ENCODE results near the gene DNAJB7. TPM values are rescaled to one million over a fixed set of nuclear protein-coding genes. Genes with fewer than 3 reads are reported as not detected.

Gene DNAJB7
- total RNA-seq, 1 experiment from 2014 or later = not detected

DNA sequence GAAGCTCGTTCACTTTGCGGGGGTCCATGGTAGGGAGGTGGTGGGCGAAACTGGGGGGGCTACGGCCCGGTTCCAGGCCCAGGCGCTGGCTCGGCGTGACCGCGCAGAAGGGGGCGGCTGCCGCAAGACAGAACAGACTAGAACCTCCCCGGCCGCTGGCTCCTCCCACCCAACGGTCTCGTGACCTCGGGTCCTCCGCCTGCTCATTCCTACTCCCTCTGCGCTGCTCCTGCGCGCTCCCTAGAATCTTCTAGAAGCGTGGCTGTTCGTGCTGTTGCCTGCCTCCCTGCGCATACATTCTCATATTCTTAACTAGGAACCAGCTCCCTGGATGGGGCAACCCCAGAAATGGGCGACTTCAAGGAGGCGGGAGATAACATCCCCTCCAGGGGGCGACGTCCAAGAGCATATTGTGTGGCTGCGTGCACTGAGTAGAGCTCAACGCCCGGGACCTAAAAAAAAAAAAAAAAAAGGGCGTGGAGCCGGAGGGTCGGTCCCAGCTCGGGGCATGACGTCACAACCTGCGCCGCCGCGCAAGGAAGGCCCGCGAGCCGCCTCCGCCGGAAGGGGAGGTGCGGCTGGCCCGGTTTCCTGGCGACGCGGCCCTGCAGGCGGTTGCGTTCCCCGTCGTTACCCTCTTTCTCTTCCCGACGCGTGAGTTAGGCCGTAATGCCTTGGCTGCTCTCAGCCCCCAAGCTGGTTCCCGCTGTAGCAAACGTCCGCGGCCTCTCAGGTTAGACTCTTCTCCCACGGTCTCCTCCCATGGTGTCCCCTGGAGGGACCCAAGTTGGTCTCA is 5.2 kb downstream of the DNAJB7 start, which contains the start of the genes ST13 and XPNPEP3:
ST13 (minus strand) TSS at position 127 of the 796 bp plus-strand sequence; CDS start at position 28, 99 bp downstream.
XPNPEP3 (plus strand) TSS at position 636 of the 796 bp plus-strand sequence; CDS start at position 670, 34 bp downstream.
- peak within 1 kb of the TSS; percentile 24 for H2BK12ac ChIP-seq (ENCODE audit: insufficient read length, low read depth, low read length)
- no peaks in the 10 kb centered on the region for H4K20me1 ChIP-seq (ENCODE audit: control insufficient read depth, insufficient read depth, insufficient read length)
- H4K5ac ChIP-seq (ENCODE audit: insufficient read length, low read depth, low read length) = peak within 1 kb of the TSS; percentile 96
- H2BK5ac ChIP-seq (ENCODE audit: insufficient read length, low read length) = peak within 1 kb of the TSS; percentile 99
- peak; percentile 97 for DNase-seq
- H3K4me2 ChIP-seq (ENCODE audit: insufficient read depth, insufficient read length, low read length) = peak within 1 kb of the TSS; percentile 84
- peak within 1 kb of the TSS; percentile 100 for H3K27ac Mint-ChIP-seq
- H3K23ac ChIP-seq (ENCODE audit: insufficient read length, low read depth, low read length) = no peak within 1 kb of the TSS
- WGBS (ENCODE audit: extremely low coverage, insufficient read length, low lambda C conversion rate) = no CpG with 5 or more reads among the region's 63 CpGs
- H2BK20ac ChIP-seq (ENCODE audit: low read depth, low read length, poor library complexity, severe bottlenecking) = no peak within 1 kb of the TSS
- peaks cover 2% of the 10 kb centered on the region; the same call in 1 of the 2 replicates for H3K4me1 ChIP-seq (ENCODE audit: insufficient read depth, low read length)
- H3K27me3 ChIP-seq (ENCODE audit: insufficient read depth, low read length) = no peaks in the 10 kb centered on the region
- H3K18ac ChIP-seq (ENCODE audit: insufficient read length, low read depth, low read length) = peak within 1 kb of the TSS; percentile 100
- H3T11ph ChIP-seq (ENCODE audit: low read length) = peak within 1 kb of the TSS; percentile 85
- H3K36me3 Mint-ChIP-seq (ENCODE audit: insufficient read depth in 1 of 3, low read depth in 3 of 3) = peaks cover 5 to 22% (median 21%) of the 10 kb centered on the region in 3 experiments
- H2BK15ac ChIP-seq (ENCODE audit: low read depth, low read length) = no peak within 1 kb of the TSS
- H3K4me3 Mint-ChIP-seq = peak within 1 kb of the TSS; percentile 99
- peak within 1 kb of the TSS; percentile 83 for H4K91ac ChIP-seq (ENCODE audit: insufficient read length, low read depth, low read length)
- peak within 1 kb of the TSS; percentile 94 for H3K56ac ChIP-seq (ENCODE audit: insufficient read length, low read depth, low read length)
- TF ChIP-seq, protein P1, sequence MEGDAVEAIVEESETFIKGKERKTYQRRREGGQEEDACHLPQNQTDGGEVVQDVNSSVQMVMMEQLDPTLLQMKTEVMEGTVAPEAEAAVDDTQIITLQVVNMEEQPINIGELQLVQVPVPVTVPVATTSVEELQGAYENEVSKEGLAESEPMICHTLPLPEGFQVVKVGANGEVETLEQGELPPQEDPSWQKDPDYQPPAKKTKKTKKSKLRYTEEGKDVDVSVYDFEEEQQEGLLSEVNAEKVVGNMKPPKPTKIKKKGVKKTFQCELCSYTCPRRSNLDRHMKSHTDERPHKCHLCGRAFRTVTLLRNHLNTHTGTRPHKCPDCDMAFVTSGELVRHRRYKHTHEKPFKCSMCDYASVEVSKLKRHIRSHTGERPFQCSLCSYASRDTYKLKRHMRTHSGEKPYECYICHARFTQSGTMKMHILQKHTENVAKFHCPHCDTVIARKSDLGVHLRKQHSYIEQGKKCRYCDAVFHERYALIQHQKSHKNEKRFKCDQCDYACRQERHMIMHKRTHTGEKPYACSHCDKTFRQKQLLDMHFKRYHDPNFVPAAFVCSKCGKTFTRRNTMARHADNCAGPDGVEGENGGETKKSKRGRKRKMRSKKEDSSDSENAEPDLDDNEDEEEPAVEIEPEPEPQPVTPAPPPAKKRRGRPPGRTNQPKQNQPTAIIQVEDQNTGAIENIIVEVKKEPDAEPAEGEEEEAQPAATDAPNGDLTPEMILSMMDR (conservative IDR thresholded peaks at IDR 0.05) = peak; percentile 24; the same call in 1 of the 3 replicates
- peak within 1 kb of the TSS; percentile 99 for H2BK120ac ChIP-seq (ENCODE audit: low read depth, low read length, poor library complexity, severe bottlenecking)
- peak within 1 kb of the TSS; percentile 71 for H2AFZ ChIP-seq (ENCODE audit: low read length)
- H3K4ac ChIP-seq (ENCODE audit: low read depth, low read length) = no peak within 1 kb of the TSS; the same call in 1 of the 2 replicates
- H2AK5ac ChIP-seq (ENCODE audit: insufficient read length, low read length) = no peak within 1 kb of the TSS
- peak within 1 kb of the TSS; percentile 98 for H4K8ac ChIP-seq (replicated peaks; ENCODE audit: insufficient read length, low read depth, low read length)
- peak within 1 kb of the TSS; percentile 97 for H3K27ac ChIP-seq (ENCODE audit: insufficient read length, low read depth, low read length)
- peak within 1 kb of the TSS; percentile 92 for H3K9ac ChIP-seq (ENCODE audit: extremely low read depth, insufficient read length, low read length)
- H3K27me3 Mint-ChIP-seq (ENCODE audit: low read depth) = no peaks in the 10 kb centered on the region
- peaks cover 6% of the 10 kb centered on the region for H3K79me1 ChIP-seq (ENCODE audit: insufficient read depth, low read depth, low read length, poor library complexity, severe bottlenecking)
- H3K9me3 ChIP-seq (ENCODE audit: control insufficient read depth, low read depth, low read length) = no peaks in the 10 kb centered on the region
- H3K23me2 ChIP-seq (ENCODE audit: insufficient read length, low read depth, low read length, poor library complexity, severe bottlenecking) = peaks cover 5% of the 10 kb centered on the region
- H3K79me2 ChIP-seq (ENCODE audit: insufficient read depth, low read length) = peaks cover 56% of the 10 kb centered on the region; the same call in 1 of the 2 replicates
- H3K14ac ChIP-seq (ENCODE audit: insufficient read depth, low read length) = peak within 1 kb of the TSS; percentile 100
- peaks cover 28 to 30% of the 10 kb centered on the region in 2 experiments for H3K4me1 Mint-ChIP-seq
- H3K9me3 Mint-ChIP-seq = no peaks in the 10 kb centered on the region
